ENCODE measurements around the gene SH3D19. TPM values are rescaled to one million over a fixed set of nuclear protein-coding genes. Genes with fewer than 3 reads are reported as not detected.
"Not testable (repeated sequence)": the region's sequence is repeated elsewhere in the genome, so short reads cannot be mapped to it uniquely, and the experiment has no call there.

SH3D19 gene
- total RNA-seq, 2 donors from 2014 or later, result 94.8 to 143 TPM

DNA sequence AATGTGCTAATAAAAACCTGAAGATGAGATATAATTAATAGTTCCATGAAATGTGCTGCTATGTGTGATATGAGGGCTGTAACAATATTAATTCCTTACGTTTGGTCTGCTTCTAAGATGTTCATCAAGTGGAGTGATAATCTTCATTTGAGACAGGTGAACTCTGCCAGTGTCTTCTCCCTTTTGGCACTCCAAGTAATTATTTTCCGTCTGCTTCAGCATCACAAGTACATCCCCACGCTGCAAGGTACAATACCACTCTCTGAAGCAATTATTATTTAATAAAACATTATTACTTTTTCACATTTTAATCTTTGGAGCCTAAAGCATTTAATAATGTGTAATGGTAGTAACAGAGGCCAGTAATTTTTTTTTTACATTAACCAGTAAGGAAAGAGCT is 181.6 kb downstream of the SH3D19 start:
- Histone ChIP-seq H3K36me3 (peaks cover 29% of the 10 kb centered on the region), H3K27me3 (replicated peaks; ENCODE audit: insufficient read depth) (no peaks in the 10 kb centered on the region), H3K9me3 (no peaks in the 10 kb centered on the region), H3K27ac (no peak overlapping the region), H3K4me3 (no peak overlapping the region), H3K4me1 (ENCODE audit: control insufficient read depth in 1 of 2, low read depth in 2 of 2) (no peaks in the 10 kb centered on the region)
- DNase-seq (ENCODE audit: low spot score), result no peak
- TF ChIP-seq CTCF (IDR thresholded peaks at IDR 0.05), result no peak
- no peak for ATAC-seq (ENCODE audit: insufficient number of reproducible peaks, low FRiP score, low read depth)

GRCh38 chr4:151143162-151143561 is 182.2 kb downstream of the SH3D19 start:
- Histone ChIP-seq H3K27ac (no peak overlapping the region), H3K4me1 (ENCODE audit: control insufficient read depth in 1 of 2, low read depth in 2 of 2) (no peaks in the 10 kb centered on the region), H3K9me3 (no peaks in the 10 kb centered on the region), H3K27me3 (replicated peaks; ENCODE audit: insufficient read depth) (no peaks in the 10 kb centered on the region), H3K36me3 (peaks cover 28% of the 10 kb centered on the region), H3K4me3 (no peak overlapping the region)
- ATAC-seq (ENCODE audit: insufficient number of reproducible peaks, low FRiP score, low read depth), result no peak
- TF ChIP-seq CTCF (IDR thresholded peaks at IDR 0.05), result no peak
- no peak for DNase-seq (ENCODE audit: low spot score)

DNA sequence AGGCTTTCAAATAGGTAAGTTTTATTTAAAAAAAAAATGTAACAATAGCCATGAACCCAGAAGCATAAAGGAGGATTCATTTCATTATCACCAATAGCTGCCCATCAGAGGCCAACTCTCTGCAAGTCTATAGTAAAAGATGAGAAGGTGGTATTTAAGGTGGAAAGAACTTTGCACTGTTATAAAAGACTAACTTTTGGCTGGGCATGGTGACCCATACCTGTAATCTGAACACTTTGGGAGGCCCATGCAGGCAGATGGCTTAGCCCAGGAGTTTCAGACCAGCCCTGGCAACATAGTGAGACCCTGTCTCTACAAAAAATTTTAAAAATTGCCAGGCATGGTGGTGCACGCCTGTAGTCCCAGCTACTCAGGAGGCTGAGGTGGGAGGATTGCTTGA is 182.6 kb downstream of the SH3D19 start:
- no peak overlapping the region for H3K27ac ChIP-seq
- ATAC-seq (ENCODE audit: insufficient number of reproducible peaks, low FRiP score, low read depth), result no peak
- TF ChIP-seq CTCF (IDR thresholded peaks at IDR 0.05), result no peak

GRCh38 chr4:151139814-151140213 is 185.6 kb downstream of the SH3D19 start:
- Histone ChIP-seq H3K4me3 (no peak overlapping the region), H3K36me3 (peaks cover 19% of the 10 kb centered on the region), H3K27ac (no peak overlapping the region), H3K9me3 (no peaks in the 10 kb centered on the region), H3K4me1 (ENCODE audit: control insufficient read depth in 1 of 2, low read depth in 2 of 2) (no peaks in the 10 kb centered on the region), H3K27me3 (replicated peaks; ENCODE audit: insufficient read depth) (no peaks in the 10 kb centered on the region)
- TF ChIP-seq CTCF (IDR thresholded peaks at IDR 0.05), result no peak
- ATAC-seq (ENCODE audit: insufficient number of reproducible peaks, low FRiP score, low read depth) (no peak), DNase-seq (ENCODE audit: low spot score) (no peak)

More for the DNA sequence above, 182.6 kb downstream of the SH3D19 start:
- Histone ChIP-seq H3K4me3 (no peak overlapping the region), H3K4me1 (ENCODE audit: control insufficient read depth in 1 of 2, low read depth in 2 of 2) (no peaks in the 10 kb centered on the region), H3K9me3 (no peaks in the 10 kb centered on the region), H3K27me3 (replicated peaks; ENCODE audit: insufficient read depth) (no peaks in the 10 kb centered on the region), H3K36me3 (peaks cover 24% of the 10 kb centered on the region)
- no peak for DNase-seq (ENCODE audit: low spot score)

- not testable (repeated sequence) for H3K4me1 ChIP-seq (ENCODE audit: control insufficient read depth in 1 of 2, low read depth in 2 of 2); H3K9me3 ChIP-seq; ATAC-seq (ENCODE audit: insufficient number of reproducible peaks, low FRiP score, low read depth); H3K27ac ChIP-seq; DNase-seq (ENCODE audit: low spot score); H3K4me3 ChIP-seq; H3K27me3 ChIP-seq (replicated peaks; ENCODE audit: insufficient read depth)
- peaks cover 40% of the 10 kb centered on the region for H3K36me3 ChIP-seq
Measured at GRCh38 chr4:151136048-151136447, 189.4 kb downstream of the SH3D19 start.

DNA sequence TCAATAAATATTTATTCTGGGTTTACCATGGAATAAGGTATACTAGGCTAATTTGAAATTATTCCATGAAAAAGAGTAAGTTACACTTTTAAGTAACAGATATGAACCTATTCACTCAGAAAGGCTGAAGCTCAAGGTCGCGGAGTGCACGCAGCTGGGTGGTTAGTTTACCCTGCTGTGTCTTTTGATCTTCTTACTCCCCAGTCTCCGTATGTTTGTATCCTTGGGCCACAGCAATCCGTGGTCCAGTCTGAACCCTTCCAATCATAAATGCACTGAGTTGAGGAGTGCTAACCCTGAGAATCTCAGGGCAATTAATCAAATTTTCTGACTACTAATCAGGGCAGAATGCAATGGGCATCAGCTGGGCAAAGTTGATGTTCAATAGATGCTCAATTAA is 192.1 kb downstream of the SH3D19 start:
- no peaks in the 10 kb centered on the region for H3K9me3 ChIP-seq
- H3K27me3 ChIP-seq (replicated peaks; ENCODE audit: insufficient read depth), result no peaks in the 10 kb centered on the region
- H3K4me1 ChIP-seq (ENCODE audit: control insufficient read depth in 1 of 2, low read depth in 2 of 2), result no peaks in the 10 kb centered on the region
- H3K27ac ChIP-seq, result no peak overlapping the region
- H3K36me3 ChIP-seq, result peaks cover 35% of the 10 kb centered on the region
- ATAC-seq (ENCODE audit: insufficient number of reproducible peaks, low FRiP score, low read depth), result no peak
- no peak overlapping the region for H3K4me3 ChIP-seq
- TF ChIP-seq CTCF (IDR thresholded peaks at IDR 0.05), result no peak
- DNase-seq (ENCODE audit: low spot score), result no peak

All from thoracic aorta (tissue), 2 donors.